ENCODE measurements around the gene FBXW4. TPM values are rescaled to one million over a fixed set of nuclear protein-coding genes. Genes with fewer than 3 reads are reported as not detected.

FBXW4 gene
- total and polyA plus RNA-seq, 9 of the 15 experiments (the other 6 are each of a cell fraction or from before 2014, with no cell fraction given) = 1.0 to 10.6 (median 5.4) TPM

GRCh38 chr10:101575580-101576210 lies 119.3 kb downstream of the FBXW4 start (continued):
- peak; percentile 40; the same call in 1 of the 2 replicates for TF ChIP-seq NFE2 (IDR thresholded peaks at IDR 0.05; ENCODE audit: low read depth)
- no peak for TF ChIP-seq SLC30A9 (CRISPR knock-in tag; IDR thresholded peaks at IDR 0.05)
- TF ChIP-seq CXXC5 (CRISPR knock-in tag; IDR thresholded peaks at IDR 0.05) = 0 out of 2 replicates have a peak, but pooled peaks have one; percentile 28
- no peak for TF ChIP-seq ZKSCAN3 (CRISPR knock-in tag; IDR thresholded peaks at IDR 0.05)
- peak; percentile 97 for TF ChIP-seq ARID1B (IDR thresholded peaks at IDR 0.05)
- TF ChIP-seq DMBX1 (CRISPR knock-in tag; IDR thresholded peaks at IDR 0.05; ENCODE audit: borderline replicate concordance) = no peak
- no peak for TF ChIP-seq TEAD1 (CRISPR knock-in tag; IDR thresholded peaks at IDR 0.05)
- peak; percentile 55; the same call in 1 of the 2 replicates for TF ChIP-seq NCOA1 (IDR thresholded peaks at IDR 0.05; ENCODE audit: low read depth)
- TF ChIP-seq NR4A1 (CRISPR knock-in tag; IDR thresholded peaks at IDR 0.05) = no peak
- 0 out of 2 replicates have a peak, but pooled peaks have one; percentile 2 for TF ChIP-seq NR4A1 (tag; IDR thresholded peaks at IDR 0.05)
- TF ChIP-seq ILK (tag; IDR thresholded peaks at IDR 0.05; ENCODE audit: borderline replicate concordance, low read depth) = no peak
- TF ChIP-seq HNRNPH1 (optimal IDR thresholded peaks at IDR 0.05; ENCODE audit: low read depth, low read length) = no peak
- TF ChIP-seq SMARCE1 (IDR thresholded peaks at IDR 0.05) = peak; percentile 88
- no peak for TF ChIP-seq HMG20B (CRISPR knock-in tag; IDR thresholded peaks at IDR 0.05)
- no peak for TF ChIP-seq POLR3A (IDR thresholded peaks at IDR 0.05; ENCODE audit: borderline replicate concordance, extremely low read depth, insufficient read depth, insufficient read length)
- TF ChIP-seq MAZ (CRISPR knock-in tag; conservative IDR thresholded peaks at IDR 0.05 in 1 of 2, IDR thresholded peaks at IDR 0.05 in 1 of 2) = peak in 1 of 2 experiments; percentile 38; a peak in 1 of 4 replicates
- TF ChIP-seq OTX1 (CRISPR knock-in tag; IDR thresholded peaks at IDR 0.05) = no peak
- TF ChIP-seq, protein P1, sequence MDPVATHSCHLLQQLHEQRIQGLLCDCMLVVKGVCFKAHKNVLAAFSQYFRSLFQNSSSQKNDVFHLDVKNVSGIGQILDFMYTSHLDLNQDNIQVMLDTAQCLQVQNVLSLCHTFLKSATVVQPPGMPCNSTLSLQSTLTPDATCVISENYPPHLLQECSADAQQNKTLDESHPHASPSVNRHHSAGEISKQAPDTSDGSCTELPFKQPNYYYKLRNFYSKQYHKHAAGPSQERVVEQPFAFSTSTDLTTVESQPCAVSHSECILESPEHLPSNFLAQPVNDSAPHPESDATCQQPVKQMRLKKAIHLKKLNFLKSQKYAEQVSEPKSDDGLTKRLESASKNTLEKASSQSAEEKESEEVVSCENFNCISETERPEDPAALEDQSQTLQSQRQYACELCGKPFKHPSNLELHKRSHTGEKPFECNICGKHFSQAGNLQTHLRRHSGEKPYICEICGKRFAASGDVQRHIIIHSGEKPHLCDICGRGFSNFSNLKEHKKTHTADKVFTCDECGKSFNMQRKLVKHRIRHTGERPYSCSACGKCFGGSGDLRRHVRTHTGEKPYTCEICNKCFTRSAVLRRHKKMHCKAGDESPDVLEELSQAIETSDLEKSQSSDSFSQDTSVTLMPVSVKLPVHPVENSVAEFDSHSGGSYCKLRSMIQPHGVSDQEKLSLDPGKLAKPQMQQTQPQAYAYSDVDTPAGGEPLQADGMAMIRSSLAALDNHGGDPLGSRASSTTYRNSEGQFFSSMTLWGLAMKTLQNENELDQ (CRISPR knock-in tag; IDR thresholded peaks at IDR 0.05; ENCODE audit: borderline replicate concordance) = no peak
- no peak for TF ChIP-seq MCM3 (IDR thresholded peaks at IDR 0.05)
- peak; percentile 78 for TF ChIP-seq PHB2 (IDR thresholded peaks at IDR 0.05; ENCODE audit: low read depth)
- TF ChIP-seq ATF1 (CRISPR knock-in tag; IDR thresholded peaks at IDR 0.05) = no peak
- TF ChIP-seq ATF1 (tag; IDR thresholded peaks at IDR 0.05) = 0 out of 2 replicates have a peak, but pooled peaks have one; percentile 18
- TF ChIP-seq ZNF277 (CRISPR knock-in tag; IDR thresholded peaks at IDR 0.05; ENCODE audit: borderline replicate concordance) = no peak
- no peak for TF ChIP-seq MCM2 (IDR thresholded peaks at IDR 0.05; ENCODE audit: low read depth)
- peak; percentile 91 for TF ChIP-seq KLF16 (IDR thresholded peaks at IDR 0.05)
- no peak for TF ChIP-seq ZC3H4 (CRISPR knock-in tag; IDR thresholded peaks at IDR 0.05; ENCODE audit: borderline replicate concordance)
- no peak for TF ChIP-seq ZNF551 (CRISPR knock-in tag; IDR thresholded peaks at IDR 0.05)
- TF ChIP-seq HDAC3 (IDR thresholded peaks at IDR 0.05; ENCODE audit: borderline replicate concordance, partially characterized antibody) = no peak
- TF ChIP-seq SRF (CRISPR knock-in tag; IDR thresholded peaks at IDR 0.05) = no peak

Measured in K562 (cell line).